Head of caudate nucleus (tissue), 42 donors: ENCODE data around the gene CUBN.

ENCODE experiments used
- DNase-seq, 42 donors: peaks; one replicate each; pipeline versions ENCODE4 v3.0.0 to v3.0.0-alpha.2; 2020 to 2021; ENCODE audit warnings: mixed read lengths in 7 of 42
- intact Hi-C: fragments of 100-400 bp; cut with DNase I; formaldehyde crosslinking; loops from one replicate; pipeline ENCODE4 v1.15.0; 2022

CUBN gene

DNA sequence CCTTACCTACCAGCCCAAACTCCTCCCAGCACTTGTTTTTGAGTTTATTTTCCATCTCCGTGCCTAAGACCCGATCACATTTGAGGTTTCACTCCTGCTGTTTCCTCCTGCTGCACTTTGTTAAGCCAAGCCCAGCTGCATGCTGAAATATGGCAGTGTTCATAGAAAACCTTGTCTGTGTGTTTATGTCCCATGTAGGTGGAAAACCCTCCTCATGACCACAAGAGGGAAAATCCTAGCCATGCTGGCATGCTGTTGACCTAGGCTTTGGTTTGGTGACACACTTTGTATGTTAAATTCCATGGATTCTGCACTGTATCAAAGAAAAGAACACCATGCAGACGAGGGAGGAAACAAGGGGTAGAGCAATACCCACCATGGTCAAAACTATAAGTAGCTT lies 154.4 kb downstream of the CUBN start:
- DNase-seq, result no peak
- intact Hi-C loops, result no loop called here

GRCh38 chr10:16968416-16969041 lies 161.1 kb downstream of the CUBN start:
- intact Hi-C loops, result no loop called here
- peak in 1 of 42 donors; percentile 52 for DNase-seq

GRCh38 chr10:16967866-16968415 lies 161.7 kb downstream of the CUBN start:
- intact Hi-C loops, result no loop called here
- no peak for DNase-seq

DNA sequence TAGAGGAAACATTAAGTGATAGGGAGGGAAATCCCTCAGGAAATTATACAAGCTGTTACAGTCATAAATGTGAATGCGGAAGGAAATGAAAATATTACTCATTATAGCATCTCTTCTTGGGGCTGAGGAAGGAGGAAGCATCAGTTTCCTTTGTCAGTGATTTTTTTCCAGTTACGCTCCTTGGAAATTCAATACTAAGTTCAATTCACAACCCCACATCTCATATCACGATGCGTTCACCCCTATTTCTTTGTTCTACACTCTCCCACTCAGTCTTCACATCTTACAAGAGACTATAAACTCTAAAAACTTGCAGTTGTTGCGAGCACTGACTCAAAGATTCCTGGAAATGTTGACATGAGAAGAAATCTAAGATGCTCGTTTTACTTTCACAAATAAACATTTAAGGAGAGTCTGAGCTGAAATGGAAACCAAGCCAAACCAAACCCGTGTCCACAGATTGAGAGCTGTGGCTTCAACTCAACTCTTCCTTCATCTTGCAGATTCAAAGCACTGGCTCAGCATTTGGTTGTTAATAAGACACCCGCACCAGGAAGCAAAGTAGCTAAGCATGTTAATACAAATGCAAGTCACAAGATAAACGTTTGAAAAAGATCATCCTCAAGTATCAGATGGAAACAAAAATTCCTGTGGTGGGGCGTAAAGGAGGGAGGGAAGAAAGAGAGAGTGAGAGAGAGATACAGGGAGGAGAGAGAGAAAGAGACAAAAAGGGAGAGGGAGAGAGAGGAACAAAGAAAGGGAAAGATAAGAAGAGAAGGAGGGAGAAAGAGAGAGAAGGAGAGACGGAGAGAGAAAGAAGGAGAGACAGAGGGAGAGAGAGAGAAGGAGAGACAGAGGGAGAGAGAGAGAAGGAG lies 162.4 kb downstream of the CUBN start:
- no peak for DNase-seq
- intact Hi-C loops, result no loop called here

- DNase-seq, result no peak
These were observed 163.7 kb downstream of the CUBN start for GRCh38 chr10:16965740-16966447.

GRCh38 chr10:16965344-16965616 lies 164.3 kb downstream of the CUBN start:
- intact Hi-C loops, result no loop called here

More at GRCh38 chr10:16965740-16966447, 163.7 kb downstream of the CUBN start:
- intact Hi-C loops, result no loop called here

DNA sequence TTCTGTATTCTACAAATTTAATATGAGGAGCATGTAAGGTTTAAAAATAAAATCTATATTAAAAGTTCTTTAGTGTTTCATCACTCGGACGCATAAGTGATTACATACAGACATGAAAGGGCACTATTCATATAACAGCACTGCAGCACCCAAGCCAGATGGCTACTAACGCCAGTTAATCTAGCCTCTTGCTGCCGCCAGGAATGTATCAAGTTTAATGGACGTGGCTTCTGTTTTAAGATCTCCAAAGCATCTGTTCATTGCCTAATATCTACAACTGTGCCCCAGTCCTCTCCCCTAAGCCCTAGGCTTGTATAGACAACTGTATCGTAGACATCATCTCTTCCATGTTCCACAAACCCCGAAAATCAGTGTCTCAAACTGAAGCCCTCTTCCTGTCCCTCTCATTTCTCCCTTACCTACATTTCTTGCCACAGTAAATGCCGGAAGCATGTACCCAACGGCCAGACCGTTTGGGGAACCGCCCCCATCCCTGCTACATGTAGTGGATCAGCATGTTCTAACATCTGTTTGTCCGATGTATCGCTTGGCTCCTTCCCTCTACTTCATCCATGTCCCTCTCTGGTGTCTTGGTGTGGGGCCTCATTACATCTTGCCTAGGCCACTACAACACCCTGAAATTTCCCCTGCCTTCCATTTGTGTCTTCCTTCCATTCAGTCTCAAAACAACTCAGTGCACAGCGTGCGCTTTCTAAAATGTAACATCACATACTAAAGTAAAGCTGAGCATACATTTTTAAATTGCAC lies 164.9 kb downstream of the CUBN start:
- DNase-seq, result no peak

More at GRCh38 chr10:16965344-16965616, 164.3 kb downstream of the CUBN start:
- DNase-seq, result no peak

GRCh38 chr10:16960551-16960950 lies 169.1 kb downstream of the CUBN start:
- intact Hi-C loops, result no loop called here
- no peak for DNase-seq

More for the DNA sequence above, 164.9 kb downstream of the CUBN start:
- intact Hi-C loops, result no loop called here

DNA sequence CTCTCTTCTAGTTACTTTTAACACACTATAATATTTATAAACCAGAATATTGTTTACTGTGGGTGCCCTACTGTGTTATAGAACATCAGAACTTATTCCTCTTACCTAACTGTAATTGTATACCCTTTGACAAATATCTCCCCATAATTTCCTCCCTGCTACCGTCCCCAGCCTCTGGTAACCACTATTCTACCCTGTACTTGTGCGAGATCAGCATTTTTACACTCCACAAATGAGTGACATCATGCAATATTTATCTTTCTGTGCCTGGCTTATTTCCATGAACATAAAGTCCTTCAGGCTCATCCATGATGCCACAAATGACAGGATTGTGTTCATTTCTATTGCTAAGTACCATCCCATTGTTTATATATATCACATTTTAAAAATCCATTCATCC lies 172.6 kb downstream of the CUBN start:
- DNase-seq, result no peak
- intact Hi-C loops, result no loop called here

DNA sequence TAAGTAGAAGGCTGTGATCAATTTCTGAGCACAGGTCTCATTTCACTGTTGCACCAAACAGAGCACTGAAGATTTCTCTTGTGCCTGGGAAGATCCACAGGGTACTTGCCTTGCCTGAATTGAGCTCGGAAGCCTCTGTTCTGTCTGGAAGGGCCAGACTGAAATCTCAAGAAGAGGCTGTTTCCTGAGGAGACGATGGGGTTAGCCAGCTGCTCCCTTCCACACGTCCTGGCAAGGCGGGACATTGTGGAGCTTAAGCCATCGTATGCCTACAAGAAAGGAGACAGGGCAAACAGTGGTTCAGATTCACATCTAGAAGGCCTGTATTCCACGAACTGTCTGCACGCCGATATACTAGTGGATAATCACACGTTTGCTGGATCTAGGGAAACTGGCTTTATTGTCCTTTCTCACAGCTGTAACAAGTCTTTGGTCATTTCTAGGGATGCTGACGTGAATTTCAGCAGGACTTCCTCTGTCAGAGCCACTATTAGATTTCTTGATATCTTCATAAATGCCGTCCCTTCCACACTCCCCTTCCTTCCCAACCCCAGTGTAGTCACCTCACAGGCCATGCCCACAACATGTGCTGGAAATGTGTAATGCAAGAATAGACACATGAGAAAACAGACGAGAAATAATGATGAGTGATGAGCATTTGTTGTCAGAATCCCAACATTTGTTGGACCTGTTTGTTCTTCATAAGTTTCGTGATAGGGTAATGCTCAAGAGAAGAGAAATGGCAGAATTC lies 175.2 kb downstream of the CUBN start:
- intact Hi-C loops, result no loop called here
- no peak for DNase-seq

- no peak for DNase-seq
- intact Hi-C loops, result no loop called here
These were observed 176.3 kb downstream of the CUBN start for GRCh38 chr10:16953270-16953669.

GRCh38 chr10:16952610-16953009 lies 177.0 kb downstream of the CUBN start:
- intact Hi-C loops, result no loop called here
- DNase-seq, result peak in 8 of 42 donors; percentile 7 to 54 (median 32)

DNA sequence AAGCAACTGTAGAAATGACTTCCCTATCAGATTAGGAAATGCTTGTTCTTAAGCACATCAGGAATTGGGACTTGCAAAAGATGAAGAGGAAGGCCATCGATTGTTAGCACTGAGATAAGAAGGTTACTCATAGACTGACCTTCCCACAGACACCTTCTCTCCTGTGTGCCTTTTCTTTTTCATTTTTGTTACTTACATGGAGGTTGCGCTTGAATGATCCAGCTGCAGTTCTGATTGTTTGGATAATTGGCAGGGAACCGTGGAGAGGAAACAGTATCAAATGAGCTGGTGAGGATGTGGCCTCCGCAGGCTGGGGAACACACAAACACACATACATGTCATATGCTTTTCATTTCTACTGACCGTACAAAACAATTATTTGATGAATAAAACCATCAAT lies 177.5 kb downstream of the CUBN start:
- no peak for DNase-seq
- intact Hi-C loops, result no loop called here

- peak in 38 of 42 donors; percentile 11 to 84 (median 48) for DNase-seq
- intact Hi-C loops, result no loop called here
These were observed 178.7 kb downstream of the CUBN start for GRCh38 chr10:16950656-16951601.

- no peak for DNase-seq
- intact Hi-C loops, result no loop called here
These were observed 179.8 kb downstream of the CUBN start for GRCh38 chr10:16949816-16950215.

DNA sequence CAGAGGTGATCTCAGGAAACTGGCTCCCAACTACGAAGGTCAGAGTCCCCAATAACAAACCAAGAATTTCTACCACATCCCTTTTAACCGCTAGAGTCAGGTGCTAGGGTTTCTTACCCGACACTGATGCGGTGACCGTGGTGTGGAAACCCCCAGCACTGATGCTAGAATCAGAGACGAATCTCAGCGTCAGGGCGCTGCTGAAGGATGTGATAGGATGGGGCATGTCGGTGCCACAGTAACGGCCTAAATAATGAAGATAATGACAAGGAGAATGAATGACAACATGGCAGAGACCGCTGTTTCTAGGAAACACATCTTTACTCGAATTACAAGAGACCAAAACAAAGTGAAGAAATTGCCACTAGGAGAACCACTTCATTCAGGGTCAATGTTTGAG lies 181.2 kb downstream of the CUBN start:
- no peak for DNase-seq
- intact Hi-C loops, result no loop called here

DNA sequence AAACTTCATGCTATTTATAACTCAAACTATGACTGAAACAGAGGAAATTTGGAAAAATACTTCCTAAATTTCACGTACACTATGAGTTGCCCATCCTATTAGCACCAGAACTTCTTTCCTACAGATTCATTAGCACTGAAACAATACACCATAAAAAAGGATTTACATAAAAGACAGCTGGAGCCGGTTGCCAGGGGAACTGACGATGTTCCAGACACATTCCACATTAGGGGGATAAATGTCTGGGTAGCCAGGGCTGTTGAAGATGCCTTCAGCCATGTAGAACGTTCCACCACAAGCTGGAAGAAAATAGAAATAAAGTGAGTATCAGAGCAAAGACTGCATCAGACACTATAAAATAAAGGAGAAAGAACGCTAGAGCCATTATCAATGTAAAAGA lies 182.5 kb downstream of the CUBN start:
- no peak for DNase-seq
- intact Hi-C loops, result no loop called here
